Measurements from ENCODE around the gene NCAM1.
"Not testable (repeated sequence)": the region's sequence is repeated elsewhere in the genome, so short reads cannot be mapped to it uniquely, and the experiment has no call there.

Gene NCAM1

GRCh38 chr11:113288286-113288863 is 327.2 kb downstream of the NCAM1 start:
- no peak overlapping the region for H3K4me3 ChIP-seq (ENCODE audit: low read depth, low read length)
- TF ChIP-seq CTCF (IDR thresholded peaks at IDR 0.05; ENCODE audit: low read depth, low read length), result no peak

DNA sequence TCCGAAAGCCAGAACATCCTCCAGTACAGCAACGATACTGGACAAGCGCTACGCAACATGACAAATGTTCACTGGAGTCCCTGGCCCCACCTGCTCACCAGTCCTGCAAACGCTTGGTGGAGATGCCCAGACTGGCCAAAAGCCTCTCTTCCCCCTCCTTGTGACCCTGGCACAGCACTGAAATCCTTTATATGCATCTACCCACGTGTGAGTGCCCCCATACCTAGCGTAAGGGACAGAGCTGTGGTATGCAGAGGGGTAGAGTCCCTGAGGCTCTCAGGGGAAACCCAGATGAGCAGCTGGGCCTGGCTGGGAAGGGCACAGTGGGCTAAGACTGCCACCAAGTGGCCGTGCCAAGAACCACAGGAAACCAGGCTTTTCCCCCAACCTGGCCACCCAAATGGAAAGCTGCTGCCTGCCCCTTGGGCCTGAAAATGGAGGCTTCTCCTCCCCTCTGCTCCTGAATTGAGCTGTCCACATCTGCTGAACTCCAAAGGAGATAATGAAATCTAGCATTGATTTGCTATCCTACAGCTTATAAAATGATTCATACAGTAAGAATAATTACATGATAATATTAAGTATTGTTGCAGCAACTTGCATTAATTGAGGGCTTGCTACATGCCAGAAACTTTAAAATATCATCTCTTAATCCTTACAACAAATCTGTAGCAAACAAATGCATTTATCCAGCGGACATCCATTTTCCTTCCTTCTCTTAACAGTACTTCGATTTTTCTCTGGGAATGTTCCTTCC is 328.4 kb downstream of the NCAM1 start:
- no peak overlapping the region for H3K4me3 ChIP-seq (ENCODE audit: low read depth, low read length)
- peak; percentile 96 for TF ChIP-seq CTCF (IDR thresholded peaks at IDR 0.05; ENCODE audit: low read depth, low read length)

DNA sequence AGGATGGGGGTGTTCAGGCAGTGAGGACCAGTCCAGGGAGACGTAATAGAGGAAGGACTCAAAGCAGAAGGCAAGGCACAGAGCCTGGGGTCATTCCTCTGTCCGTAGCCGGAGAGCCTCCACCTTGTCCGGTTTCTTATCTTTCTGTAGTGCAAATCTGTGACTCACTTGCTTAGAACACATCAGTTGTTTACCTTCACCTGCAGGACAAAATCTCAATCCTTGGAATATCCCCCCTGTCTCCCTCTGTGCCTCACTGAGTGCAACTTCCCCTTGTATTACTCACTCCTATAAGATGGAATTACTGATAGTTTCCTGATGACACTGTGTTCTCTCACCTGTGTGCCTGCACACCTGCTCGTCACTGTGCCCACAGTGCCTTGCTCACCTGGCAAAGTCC is 332.7 kb downstream of the NCAM1 start:
- TF ChIP-seq CTCF (IDR thresholded peaks at IDR 0.05; ENCODE audit: low read depth, low read length), result no peak

GRCh38 chr11:113295993-113296392 is 334.8 kb downstream of the NCAM1 start:
- H3K4me3 ChIP-seq (ENCODE audit: low read depth, low read length), result no peak overlapping the region
- no peak for TF ChIP-seq CTCF (IDR thresholded peaks at IDR 0.05; ENCODE audit: low read depth, low read length)

More for the DNA sequence above, 332.7 kb downstream of the NCAM1 start:
- H3K4me3 ChIP-seq (ENCODE audit: low read depth, low read length), result no peak overlapping the region

- no peak overlapping the region for H3K4me3 ChIP-seq (ENCODE audit: low read depth, low read length)
- TF ChIP-seq CTCF (IDR thresholded peaks at IDR 0.05; ENCODE audit: low read depth, low read length), result no peak
Measured at GRCh38 chr11:113296447-113297205, 335.4 kb downstream of the NCAM1 start.

DNA sequence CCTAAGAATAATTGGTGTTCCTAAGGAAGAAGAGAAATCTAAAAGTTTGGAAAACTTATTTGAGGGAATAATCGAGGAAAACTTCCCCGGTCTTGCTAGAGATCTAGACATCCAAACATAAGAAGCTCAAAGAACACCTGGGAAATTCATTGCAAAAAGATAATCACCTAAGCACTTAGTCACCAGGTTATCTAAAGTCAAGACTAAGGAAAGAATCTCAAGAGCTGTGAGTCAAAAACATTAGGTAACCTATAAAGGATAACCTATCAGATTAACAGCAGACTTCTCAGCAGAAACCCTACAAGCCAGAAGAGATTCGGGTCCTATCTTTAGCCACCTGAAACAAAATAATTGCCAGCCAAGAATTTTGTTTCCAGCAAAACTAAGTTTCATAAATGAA is 337.3 kb downstream of the NCAM1 start:
- not testable (repeated sequence) for H3K4me3 ChIP-seq (ENCODE audit: low read depth, low read length)

GRCh38 chr11:113304916-113305315 is 343.7 kb downstream of the NCAM1 start:
- TF ChIP-seq CTCF (IDR thresholded peaks at IDR 0.05; ENCODE audit: low read depth, low read length), result no peak

More at GRCh38 chr11:113304916-113305315, 343.7 kb downstream of the NCAM1 start:
- H3K4me3 ChIP-seq (ENCODE audit: low read depth, low read length), result no peak overlapping the region

All from WI38 (cell line).